Mesothelial cell of epicardium (in vitro differentiated cells): ENCODE results near the gene MGRN1. TPM values are rescaled to one million over a fixed set of nuclear protein-coding genes. Genes with fewer than 3 reads are reported as not detected.

Experiments
- DNase-seq, 2 experiments: peaks; one replicate each; pipeline ENCODE4 v3.0.0; 2021; ENCODE audit warnings: low spot score in 2 of 2; ENCODE audit not compliant: unreplicated experiment in 2 of 2
- H3K27ac Mint-ChIP-seq: 2 replicates; pipeline ENCODE4 v1.8.0; 2021; ENCODE audit warnings: mixed read lengths
- H3K27me3 Mint-ChIP-seq: 2 replicates; pipeline ENCODE4 v1.8.0; 2021; ENCODE audit warnings: low read depth, mixed read lengths
- H3K36me3 Mint-ChIP-seq: 2 replicates; pipeline ENCODE4 v1.8.0; 2021; ENCODE audit warnings: mixed read lengths
- H3K4me1 Mint-ChIP-seq: 2 replicates; pipeline ENCODE4 v1.8.0; 2021; ENCODE audit warnings: mixed read lengths
- H3K4me3 Mint-ChIP-seq: 2 replicates; pipeline ENCODE4 v1.8.0; 2021; ENCODE audit warnings: mild to moderate bottlenecking, moderate library complexity, mixed read lengths
- H3K9me3 Mint-ChIP-seq: 2 replicates; pipeline ENCODE4 v1.8.0; 2021; ENCODE audit warnings: mixed read lengths
- CTCF ChIP-seq: fragments of 200-600 bp; sonication (generic); IDR thresholded peaks from one replicate; pipeline ENCODE4 v1.5.0; 2021; ENCODE audit warnings: antibody characterized with exemption; ENCODE audit not compliant: unreplicated experiment
- total RNA-seq: library from RNA; stranded (reverse); gene quantifications from 3 replicates; pipeline ENCODE4 v1.2.1, GENCODE V29; 2021

The MGRN1 gene
- total RNA-seq, 1 donor from 2014 or later, result 110 TPM

DNA sequence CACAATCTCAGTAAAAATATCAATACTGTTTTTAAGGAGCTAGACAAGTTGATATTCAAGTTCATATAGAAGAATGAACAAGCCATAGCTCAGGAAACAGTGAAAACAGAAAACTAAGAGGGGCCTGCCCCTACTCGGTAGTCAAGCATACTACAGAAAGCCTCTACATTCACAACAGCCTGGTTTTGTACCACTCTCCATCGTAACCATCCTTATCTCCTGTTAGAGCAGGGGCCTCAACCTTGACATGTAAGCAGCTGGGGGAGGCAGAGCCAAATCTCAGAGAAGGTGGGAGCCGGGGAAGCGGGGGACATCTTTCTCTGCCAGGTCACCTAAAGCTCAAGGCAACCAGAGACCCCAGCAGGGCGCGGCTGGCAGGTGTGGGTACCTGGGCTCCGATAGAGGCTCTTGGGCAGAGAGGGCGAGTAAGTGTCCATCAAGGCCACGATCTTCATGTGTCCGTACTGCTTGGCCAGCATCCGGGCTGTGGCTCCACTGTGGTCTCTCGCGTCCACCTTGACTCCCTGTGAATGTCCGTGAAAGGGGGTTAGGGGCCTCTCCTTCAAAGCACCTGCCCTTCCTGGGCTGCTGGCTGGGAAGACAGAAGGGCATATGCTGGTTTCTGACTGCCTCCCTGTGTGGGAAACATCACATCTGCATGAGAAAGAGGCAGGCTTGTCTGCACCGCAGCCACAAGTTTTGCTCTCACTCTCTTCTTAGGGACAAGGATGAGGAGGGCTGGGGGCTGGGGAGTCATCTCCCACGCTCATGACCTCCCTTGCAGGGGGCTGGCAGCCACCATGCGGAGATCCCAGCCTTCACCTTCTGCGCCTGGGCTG, 89.3 kb downstream of the MGRN1 start:
- no peaks in the 10 kb centered on the region for H3K9me3 Mint-ChIP-seq
- no peaks in the 10 kb centered on the region for H3K4me1 Mint-ChIP-seq
- no peak for DNase-seq

DNA sequence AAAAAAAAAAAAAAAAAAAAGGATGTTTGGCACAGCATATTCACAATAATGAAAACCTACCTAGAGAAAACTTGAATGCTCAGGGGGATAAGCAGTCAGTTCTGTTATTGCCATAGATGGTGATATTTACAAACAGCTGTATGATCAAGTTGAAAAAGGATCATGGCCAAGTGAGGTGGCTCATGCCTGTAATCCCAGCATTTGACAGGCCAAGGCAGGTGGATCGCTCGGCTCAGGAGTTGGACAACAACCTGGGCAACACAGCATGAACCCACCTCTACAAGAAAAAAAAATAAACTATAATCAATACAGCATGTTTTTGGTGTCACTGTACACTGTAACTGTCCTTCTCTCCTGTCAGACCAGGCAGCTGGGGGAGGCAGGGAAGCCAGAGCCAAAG, 90.4 kb downstream of the MGRN1 start:
- H3K27me3 Mint-ChIP-seq, result no peaks in the 10 kb centered on the region
- H3K27ac Mint-ChIP-seq, result no peak overlapping the region
- H3K9me3 Mint-ChIP-seq, result no peaks in the 10 kb centered on the region
- no peak overlapping the region for H3K4me3 Mint-ChIP-seq
- TF ChIP-seq CTCF, result no peak
- H3K4me1 Mint-ChIP-seq, result no peaks in the 10 kb centered on the region
- no peak for DNase-seq
- peaks cover 27% of the 10 kb centered on the region for H3K36me3 Mint-ChIP-seq

More for the DNA sequence above, 89.3 kb downstream of the MGRN1 start:
- no peaks in the 10 kb centered on the region for H3K27me3 Mint-ChIP-seq
- no peak overlapping the region for H3K4me3 Mint-ChIP-seq
- no peak for TF ChIP-seq CTCF
- H3K27ac Mint-ChIP-seq, result no peak overlapping the region
- peaks cover 32% of the 10 kb centered on the region for H3K36me3 Mint-ChIP-seq

DNA sequence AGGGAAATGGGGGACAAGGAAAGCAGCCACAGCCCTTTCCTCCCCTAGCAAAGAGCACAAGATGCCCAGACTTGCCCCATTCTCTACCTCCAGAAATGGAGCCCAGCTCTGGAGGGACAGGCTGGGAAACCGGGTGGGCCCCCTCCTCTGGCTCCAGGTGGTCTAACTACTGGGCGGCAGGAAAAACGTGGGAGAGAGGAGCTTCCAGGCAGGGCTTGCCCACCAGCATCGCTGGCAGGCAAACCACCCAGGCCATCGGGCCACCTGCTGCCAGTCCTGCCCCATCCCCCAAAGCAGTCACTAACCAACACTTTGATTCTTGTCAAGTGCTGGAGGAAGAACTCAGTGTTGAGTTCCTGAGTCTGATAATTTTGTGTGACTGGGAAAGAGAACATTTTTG, 93.8 kb downstream of the MGRN1 start:
- no peaks in the 10 kb centered on the region for H3K4me1 Mint-ChIP-seq
- H3K4me3 Mint-ChIP-seq, result no peak overlapping the region
- DNase-seq, result no peak
- H3K9me3 Mint-ChIP-seq, result no peaks in the 10 kb centered on the region
- H3K27ac Mint-ChIP-seq, result peak overlapping the region; percentile 2
- TF ChIP-seq CTCF, result no peak
- no peaks in the 10 kb centered on the region for H3K27me3 Mint-ChIP-seq
- peaks cover 18% of the 10 kb centered on the region for H3K36me3 Mint-ChIP-seq

DNA sequence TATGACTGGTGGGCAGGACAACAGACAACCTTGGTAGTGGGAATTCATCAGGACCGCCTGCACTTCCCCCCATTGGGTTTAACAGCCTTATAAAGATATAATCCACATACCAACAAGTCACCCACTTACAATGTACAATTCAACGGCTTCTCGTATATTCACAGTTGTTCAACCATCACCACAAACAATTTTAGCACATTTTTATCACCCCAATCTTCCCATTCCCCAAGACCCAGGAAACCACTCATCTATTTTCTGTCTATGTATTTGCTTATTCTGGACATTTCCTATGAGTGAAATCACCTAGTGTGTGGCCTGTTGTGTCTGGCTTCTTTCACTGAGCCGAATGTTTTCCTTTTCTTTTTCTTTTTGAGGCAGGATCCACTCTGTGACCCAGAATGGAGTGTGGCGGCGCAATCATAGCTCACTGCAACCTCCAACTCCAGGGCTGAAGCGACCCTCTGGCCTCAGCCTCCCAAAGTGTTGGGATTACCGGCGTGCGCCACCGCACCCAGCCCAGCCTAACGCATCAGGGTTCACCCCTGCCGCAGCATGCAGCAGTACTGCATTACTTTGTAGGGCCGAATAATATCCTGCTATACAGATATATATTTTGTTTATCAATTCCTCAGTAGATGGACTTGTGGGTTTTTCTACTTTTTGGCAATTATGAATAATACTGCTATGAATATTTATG, 98.6 kb downstream of the MGRN1 start:
- TF ChIP-seq CTCF, result no peak
- no peak overlapping the region for H3K27ac Mint-ChIP-seq
- H3K27me3 Mint-ChIP-seq, result no peaks in the 10 kb centered on the region
- no peak for DNase-seq
- H3K4me3 Mint-ChIP-seq, result no peak overlapping the region
- H3K36me3 Mint-ChIP-seq, result peaks cover 10% of the 10 kb centered on the region
- H3K4me1 Mint-ChIP-seq, result no peaks in the 10 kb centered on the region
- no peaks in the 10 kb centered on the region for H3K9me3 Mint-ChIP-seq

- Mint-ChIP-seq H3K4me1 (no peaks in the 10 kb centered on the region), H3K9me3 (no peaks in the 10 kb centered on the region), H3K27ac (no peak overlapping the region), H3K27me3 (no peaks in the 10 kb centered on the region), H3K4me3 (no peak overlapping the region), H3K36me3 (peaks cover 18% of the 10 kb centered on the region)
- TF ChIP-seq CTCF, result no peak
- DNase-seq, result no peak
These were observed 100.1 kb downstream of the MGRN1 start for GRCh38 chr16:4724661-4725270.
